Sciatic nerve (tissue), 2 donors: Measurements from ENCODE around the gene GARNL3. TPM values are rescaled to one million over a fixed set of nuclear protein-coding genes. Genes with fewer than 3 reads are reported as not detected.
A peak's percentile ranks its signal among the peaks of the same experiment; 100 is the strongest.

ENCODE experiments used
- ATAC-seq: fragments of 200-7000 bp; cut with Tn5 transposase; one replicate; pipeline ENCODE4 v1.9.1; 2020; ENCODE audit warnings: mild to moderate bottlenecking, moderate library complexity
- DNase-seq: peaks from one replicate; pipeline ENCODE4 v3.0.0-alpha.2; 2020; ENCODE audit warnings: low spot score
- intact Hi-C: fragments of 100-400 bp; cut with DNase I; formaldehyde crosslinking; loops from one replicate; pipeline ENCODE4 v1.14.2; 2022
- total RNA-seq: library from RNA; stranded (reverse); fragmentation: NEBNext Ultra II Directional; extraction: Animal tissue kit (Norgen Biotek cat#: 25700); gene quantifications from one replicate; pipeline ENCODE4 v1.2.1, GENCODE V29; 2021
- donor health status: DM: no; HTN: no; CAD: no.
- donor health status: DM: no; HTN: no; CAD: no.

Gene GARNL3
- total RNA-seq, 1 donor from 2014 or later: 33.7 TPM

GRCh38 chr9:127336506-127337352, 72.2 kb downstream of the GARNL3 start:
- DNase-seq: peak; percentile 85
- peak; percentile 80 for ATAC-seq
- intact Hi-C loops: no loop called here

GRCh38 chr9:127340721-127341120, 76.1 kb downstream of the GARNL3 start:
- peak; percentile 41 for ATAC-seq
- DNase-seq: no peak
- intact Hi-C loops: no loop called here

- ATAC-seq (no peak), DNase-seq (no peak)
- intact Hi-C loops: no loop called here
Measured at GRCh38 chr9:127341152-127341551, 76.6 kb downstream of the GARNL3 start.

- ATAC-seq (no peak), DNase-seq (no peak)
- intact Hi-C loops: no loop called here
Measured at GRCh38 chr9:127344368-127345000, 79.9 kb downstream of the GARNL3 start.

GRCh38 chr9:127345566-127345965, 81.0 kb downstream of the GARNL3 start:
- DNase-seq (no peak), ATAC-seq (no peak)
- intact Hi-C loops: no loop called here

GRCh38 chr9:127346584-127346983, 82.0 kb downstream of the GARNL3 start:
- intact Hi-C loops: no loop called here
- DNase-seq (no peak), ATAC-seq (no peak)

- intact Hi-C loops: no loop called here
- ATAC-seq (peak; percentile 91), DNase-seq (no peak)
Measured at GRCh38 chr9:127347831-127348776, 83.5 kb downstream of the GARNL3 start.

- intact Hi-C loops: no loop called here
- DNase-seq (no peak), ATAC-seq (no peak)
Measured at GRCh38 chr9:127349483-127350113, 85.0 kb downstream of the GARNL3 start.

GRCh38 chr9:127351182-127352166, 86.9 kb downstream of the GARNL3 start:
- DNase-seq: no peak
- no peak for ATAC-seq
- intact Hi-C loops: no loop called here

- intact Hi-C loops: no loop called here
- ATAC-seq: no peak
- no peak for DNase-seq
Measured at GRCh38 chr9:127353882-127354281, 89.3 kb downstream of the GARNL3 start.

- DNase-seq (no peak), ATAC-seq (no peak)
- intact Hi-C loops: no loop called here
Measured at GRCh38 chr9:127356906-127357305, 92.3 kb downstream of the GARNL3 start.

- intact Hi-C loops: no loop called here
Measured at GRCh38 chr9:127358023-127358535, 93.5 kb downstream of the GARNL3 start.

GRCh38 chr9:127358770-127359169, 94.2 kb downstream of the GARNL3 start:
- intact Hi-C loops: no loop called here

More at GRCh38 chr9:127358023-127358535, 93.5 kb downstream of the GARNL3 start:
- no peak for DNase-seq
- no peak for ATAC-seq

GRCh38 chr9:127360250-127360649, 95.7 kb downstream of the GARNL3 start:
- intact Hi-C loops: no loop called here
- DNase-seq (no peak), ATAC-seq (no peak)

More at GRCh38 chr9:127358770-127359169, 94.2 kb downstream of the GARNL3 start:
- DNase-seq: no peak
- ATAC-seq: no peak

- DNase-seq (no peak), ATAC-seq (peak; percentile 41)
- intact Hi-C loops: no loop called here
Measured at GRCh38 chr9:127360829-127361228, 96.3 kb downstream of the GARNL3 start.

GRCh38 chr9:127361561-127361960, 97.0 kb downstream of the GARNL3 start:
- intact Hi-C loops: no loop called here
- ATAC-seq (no peak), DNase-seq (no peak)

- intact Hi-C loops: no loop called here
- DNase-seq (no peak), ATAC-seq (no peak)
Measured at GRCh38 chr9:127362829-127363228, 98.3 kb downstream of the GARNL3 start.

- ATAC-seq (no peak), DNase-seq (no peak)
- intact Hi-C loops: no loop called here
Measured at GRCh38 chr9:127365461-127365860, 100.9 kb downstream of the GARNL3 start.
